IPS DF 6.9 (cell line): ENCODE measurements around the gene LRP1.

ENCODE experiments used
- DNase-seq: peaks from one replicate; pipeline ENCODE4 v3.0.0-alpha.2; 2013; ENCODE audit warnings: low read depth, low spot score
- H3K27ac ChIP-seq: one replicate; pipeline ENCODE4 v1.5.1; 2013; ENCODE audit warnings: low read length, control low read depth
- H3K27me3 ChIP-seq: 2 replicates; pipeline ENCODE4 v1.6.1; 2013; ENCODE audit warnings: mild to moderate bottlenecking, low read length; ENCODE audit not compliant: control insufficient read depth, insufficient read depth
- H3K36me3 ChIP-seq: 2 replicates; pipeline ENCODE4 v1.6.1; 2013; ENCODE audit warnings: low read length; ENCODE audit not compliant: control insufficient read depth, insufficient read depth
- H3K4me1 ChIP-seq: 2 replicates; pipeline ENCODE4 v1.6.1; 2013; ENCODE audit warnings: low read length; ENCODE audit not compliant: control insufficient read depth, insufficient read depth
- H3K4me3 ChIP-seq: 2 replicates; pipeline ENCODE4 v1.5.1; 2013; ENCODE audit warnings: mild to moderate bottlenecking, low read length
- H3K9me3 ChIP-seq: 2 replicates; pipeline ENCODE4 v1.6.1; 2013; ENCODE audit warnings: low read length, inconsistent platforms; ENCODE audit not compliant: control insufficient read depth, insufficient read depth
- WGBS: extraction: QIAGEN DNeasy Blood & Tissue Kit; methylation state at CpG from one replicate; pipeline ENCODE4 v1.1.7; 2013; ENCODE audit warnings: mixed read lengths, missing lambda C conversion rate; ENCODE audit not compliant: insufficient read length, insufficient coverage; 5-methylcytosine and 5-hydroxymethylcytosine counted together

LRP1 gene

DNA sequence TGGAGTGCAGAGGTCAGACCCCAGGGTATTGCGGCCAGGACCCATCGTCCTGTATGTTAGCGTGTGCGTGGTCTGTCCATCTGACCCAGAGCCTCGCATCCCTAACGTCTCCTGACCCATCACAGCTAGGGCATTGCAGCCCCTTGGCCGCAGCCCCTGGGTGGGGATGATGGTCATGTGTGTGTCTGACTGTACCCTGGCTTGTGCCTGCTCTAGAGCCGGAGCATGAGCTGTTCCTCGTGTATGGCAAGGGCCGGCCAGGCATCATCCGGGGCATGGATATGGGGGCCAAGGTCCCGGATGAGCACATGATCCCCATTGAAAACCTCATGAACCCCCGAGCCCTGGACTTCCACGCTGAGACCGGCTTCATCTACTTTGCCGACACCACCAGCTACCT is 29.9 kb downstream of the LRP1 start:
- Histone ChIP-seq H3K9me3 (no peaks in the 10 kb centered on the region), H3K36me3 (peaks cover 61% of the 10 kb centered on the region), H3K4me3 (no peak overlapping the region), H3K27me3 (no peaks in the 10 kb centered on the region), H3K27ac (no peak overlapping the region), H3K4me1 (no peaks in the 10 kb centered on the region)
- no CpG with 5 or more reads among the region's 16 CpGs for WGBS
- no peak for DNase-seq

DNA sequence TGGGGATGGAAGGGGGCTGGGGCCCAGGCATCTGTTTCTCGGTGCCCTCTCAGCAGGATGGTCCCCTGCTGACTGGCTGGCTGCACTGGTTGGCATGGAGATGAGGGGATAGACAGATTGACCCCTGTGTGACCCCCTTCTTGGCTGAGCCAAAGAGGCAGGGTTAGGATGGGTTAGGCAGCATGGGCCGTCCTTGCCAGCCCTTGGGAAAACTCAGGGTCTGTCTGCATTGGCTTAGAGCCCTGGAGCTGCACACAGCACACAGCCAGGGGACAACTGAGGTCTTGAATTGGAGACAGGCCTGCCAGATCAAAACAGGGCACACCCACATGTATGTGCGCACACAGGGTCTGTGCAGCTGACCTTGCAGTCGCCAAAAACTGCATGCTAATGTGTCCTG is 30.4 kb downstream of the LRP1 start:
- Histone ChIP-seq H3K27ac (no peak overlapping the region), H3K4me3 (no peak overlapping the region), H3K36me3 (peaks cover 61% of the 10 kb centered on the region), H3K27me3 (no peaks in the 10 kb centered on the region), H3K9me3 (no peaks in the 10 kb centered on the region), H3K4me1 (no peaks in the 10 kb centered on the region)
- no CpG with 5 or more reads among the region's 4 CpGs for WGBS
- no peak for DNase-seq

GRCh38 chr12:57159311-57159710 is 31.0 kb downstream of the LRP1 start:
- WGBS: no CpG with 5 or more reads among the region's 4 CpGs
- Histone ChIP-seq H3K27ac (no peak overlapping the region), H3K27me3 (no peaks in the 10 kb centered on the region), H3K36me3 (peaks cover 58% of the 10 kb centered on the region), H3K9me3 (no peaks in the 10 kb centered on the region), H3K4me3 (no peak overlapping the region), H3K4me1 (no peaks in the 10 kb centered on the region)
- no peak for DNase-seq

DNA sequence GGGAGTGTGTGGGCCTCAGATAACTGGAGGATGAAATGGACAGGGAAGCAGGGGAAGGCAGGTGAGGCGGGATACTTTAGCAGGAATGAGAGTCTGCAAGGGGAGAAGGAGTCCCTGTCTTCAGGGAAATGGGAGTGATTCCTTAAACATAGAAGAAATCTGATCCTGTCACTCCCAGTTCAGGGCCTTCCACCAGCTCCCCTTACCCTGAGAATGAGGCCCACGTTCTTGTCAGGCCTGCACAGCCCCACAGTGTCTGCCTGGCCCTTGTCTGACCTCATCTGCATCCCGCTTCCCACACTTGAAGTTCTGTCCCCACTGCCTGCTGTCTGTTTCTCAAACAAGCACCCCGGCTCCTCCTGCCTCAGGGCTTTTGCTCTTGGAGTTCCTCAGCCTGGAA is 31.8 kb downstream of the LRP1 start:
- Histone ChIP-seq H3K4me3 (no peak overlapping the region), H3K4me1 (no peaks in the 10 kb centered on the region), H3K36me3 (peaks cover 56% of the 10 kb centered on the region), H3K27me3 (no peaks in the 10 kb centered on the region), H3K27ac (no peak overlapping the region), H3K9me3 (no peaks in the 10 kb centered on the region)
- DNase-seq: no peak
- no CpG with 5 or more reads among the region's 4 CpGs for WGBS

GRCh38 chr12:57160741-57161140 is 32.5 kb downstream of the LRP1 start:
- no peak for DNase-seq
- no peaks in the 10 kb centered on the region for H3K27me3 ChIP-seq
- no peak overlapping the region for H3K27ac ChIP-seq
- H3K4me3 ChIP-seq: no peak overlapping the region
- no CpG with 5 or more reads among the region's 14 CpGs for WGBS
- no peaks in the 10 kb centered on the region for H3K9me3 ChIP-seq
- H3K36me3 ChIP-seq: peaks cover 56% of the 10 kb centered on the region
- H3K4me1 ChIP-seq: no peaks in the 10 kb centered on the region

- no CpG with 5 or more reads among the region's 7 CpGs for WGBS
- Histone ChIP-seq H3K36me3 (peaks cover 57% of the 10 kb centered on the region), H3K4me3 (no peak overlapping the region), H3K9me3 (no peaks in the 10 kb centered on the region), H3K27me3 (no peaks in the 10 kb centered on the region), H3K4me1 (no peaks in the 10 kb centered on the region), H3K27ac (no peak overlapping the region)
- no peak for DNase-seq
Measured at GRCh38 chr12:57161491-57161890, 33.2 kb downstream of the LRP1 start.

GRCh38 chr12:57162553-57163125 is 34.4 kb downstream of the LRP1 start:
- WGBS: no CpG with 5 or more reads among the region's 8 CpGs
- no peaks in the 10 kb centered on the region for H3K27me3 ChIP-seq
- DNase-seq: no peak
- H3K9me3 ChIP-seq: no peaks in the 10 kb centered on the region
- no peak overlapping the region for H3K4me3 ChIP-seq
- no peak overlapping the region for H3K27ac ChIP-seq
- H3K36me3 ChIP-seq: peaks cover 64% of the 10 kb centered on the region
- no peaks in the 10 kb centered on the region for H3K4me1 ChIP-seq

DNA sequence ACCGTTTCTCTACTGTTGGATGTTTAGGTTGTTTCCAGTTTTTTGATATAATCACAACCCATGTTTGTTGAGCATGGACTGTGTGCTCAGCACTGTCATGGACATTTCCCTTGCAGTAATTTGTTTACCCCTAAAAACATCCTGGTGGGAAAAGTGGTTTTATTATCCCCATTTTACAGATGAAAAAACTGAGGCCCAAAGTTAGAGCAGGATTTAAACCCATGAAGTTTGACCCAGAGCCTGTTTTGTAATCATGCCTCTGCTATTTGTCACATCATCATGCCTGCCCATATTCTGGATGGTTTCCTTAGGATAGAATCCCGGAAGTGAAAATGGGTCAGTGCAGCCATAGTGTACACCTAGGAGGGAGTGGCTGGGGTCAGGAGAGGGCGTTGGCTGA is 36.2 kb downstream of the LRP1 start:
- WGBS: no CpG with 5 or more reads among the region's 3 CpGs
- H3K27ac ChIP-seq: no peak overlapping the region
- no peak overlapping the region for H3K4me3 ChIP-seq
- H3K36me3 ChIP-seq: peaks cover 62% of the 10 kb centered on the region
- H3K27me3 ChIP-seq: no peaks in the 10 kb centered on the region
- no peak for DNase-seq
- no peaks in the 10 kb centered on the region for H3K9me3 ChIP-seq
- no peaks in the 10 kb centered on the region for H3K4me1 ChIP-seq

GRCh38 chr12:57164966-57165625 is 36.8 kb downstream of the LRP1 start:
- Histone ChIP-seq H3K4me1 (no peaks in the 10 kb centered on the region), H3K27me3 (no peaks in the 10 kb centered on the region), H3K27ac (no peak overlapping the region), H3K9me3 (no peaks in the 10 kb centered on the region), H3K36me3 (peaks cover 58% of the 10 kb centered on the region), H3K4me3 (no peak overlapping the region)
- DNase-seq: no peak
- WGBS: no CpG with 5 or more reads among the region's 13 CpGs

DNA sequence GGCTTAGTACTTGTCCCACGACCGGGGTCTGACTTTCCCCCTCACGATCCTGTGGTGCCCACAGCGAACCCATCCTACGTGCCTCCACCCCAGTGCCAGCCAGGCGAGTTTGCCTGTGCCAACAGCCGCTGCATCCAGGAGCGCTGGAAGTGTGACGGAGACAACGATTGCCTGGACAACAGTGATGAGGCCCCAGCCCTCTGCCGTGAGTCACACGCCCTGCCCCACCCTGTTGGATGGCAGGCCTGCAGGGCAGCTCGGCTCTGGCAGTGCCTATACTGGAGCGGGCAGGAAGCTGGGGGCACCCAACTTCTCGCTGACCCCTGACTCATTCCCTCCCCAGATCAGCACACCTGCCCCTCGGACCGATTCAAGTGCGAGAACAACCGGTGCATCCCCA is 37.5 kb downstream of the LRP1 start:
- DNase-seq: no peak
- WGBS: no CpG with 5 or more reads among the region's 19 CpGs
- no peaks in the 10 kb centered on the region for H3K4me1 ChIP-seq
- H3K27me3 ChIP-seq: no peaks in the 10 kb centered on the region
- H3K36me3 ChIP-seq: peaks cover 53% of the 10 kb centered on the region
- H3K9me3 ChIP-seq: no peaks in the 10 kb centered on the region
- no peak overlapping the region for H3K4me3 ChIP-seq
- H3K27ac ChIP-seq: no peak overlapping the region

GRCh38 chr12:57166971-57167371 is 38.7 kb downstream of the LRP1 start:
- no CpG with 5 or more reads among the region's 10 CpGs for WGBS
- no peak for DNase-seq
- no peaks in the 10 kb centered on the region for H3K9me3 ChIP-seq
- no peaks in the 10 kb centered on the region for H3K4me1 ChIP-seq
- no peaks in the 10 kb centered on the region for H3K27me3 ChIP-seq
- H3K27ac ChIP-seq: no peak overlapping the region
- peaks cover 44% of the 10 kb centered on the region for H3K36me3 ChIP-seq
- H3K4me3 ChIP-seq: no peak overlapping the region
